HUES48 (cell line): Measurements from ENCODE around the gene CTNS.
"Not testable (repeated sequence)": the region's sequence is repeated elsewhere in the genome, so short reads cannot be mapped to it uniquely, and the experiment has no call there.

Source experiments
- H3K27ac ChIP-seq: one replicate; pipeline ENCODE4 v1.7.0; 2013; ENCODE audit warnings: low read depth, low read length, inconsistent platforms
- H3K27me3 ChIP-seq: 2 replicates; pipeline ENCODE4 v1.6.1; 2013; ENCODE audit warnings: mild to moderate bottlenecking, low read length; ENCODE audit not compliant: control insufficient read depth, insufficient read depth
- H3K36me3 ChIP-seq: 2 replicates; pipeline ENCODE4 v1.6.1; 2013; ENCODE audit warnings: low read length; ENCODE audit not compliant: control insufficient read depth, insufficient read depth
- H3K4me1 ChIP-seq: 2 replicates; pipeline ENCODE4 v1.6.1; 2013; ENCODE audit warnings: mild to moderate bottlenecking, low read length; ENCODE audit not compliant: control insufficient read depth, insufficient read depth
- H3K4me3 ChIP-seq: 2 replicates; pipeline ENCODE4 v1.5.1; 2013; ENCODE audit warnings: mild to moderate bottlenecking, low read depth, low read length
- H3K9ac ChIP-seq: 2 replicates; pipeline ENCODE4 v1.6.1; 2013; ENCODE audit warnings: mild to moderate bottlenecking, low read depth, low read length, moderate library complexity
- H3K9me3 ChIP-seq: 2 replicates; pipeline ENCODE4 v1.6.1; 2013; ENCODE audit warnings: low read length; ENCODE audit not compliant: control insufficient read depth, insufficient read depth

Gene CTNS

DNA sequence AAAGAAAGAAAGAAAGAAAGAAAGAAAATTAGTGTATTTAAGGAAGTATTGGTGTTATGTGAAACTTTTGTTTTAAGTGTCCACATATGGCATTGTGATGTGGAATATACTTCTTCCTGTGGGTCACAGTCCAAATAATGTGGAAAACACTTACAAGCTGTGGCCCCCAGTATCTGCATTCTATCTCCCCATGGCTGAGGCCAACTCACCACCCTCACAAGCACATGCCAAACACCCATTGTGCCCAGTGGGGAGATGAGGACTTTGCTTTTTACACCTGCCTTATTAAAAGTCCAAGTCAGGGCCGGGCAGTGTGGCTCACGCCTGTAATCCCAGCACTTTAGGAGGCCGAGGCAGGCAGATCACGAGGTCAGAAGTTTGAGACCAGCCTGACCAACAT is 63.4 kb downstream of the CTNS start:
- H3K9ac ChIP-seq, result no peak overlapping the region
- no peak overlapping the region for H3K4me3 ChIP-seq
- H3K4me1 ChIP-seq, result peaks cover 3% of the 10 kb centered on the region; the same call in 1 of the 2 replicates
- H3K27me3 ChIP-seq, result peaks cover 24% of the 10 kb centered on the region
- no peaks in the 10 kb centered on the region for H3K9me3 ChIP-seq
- no peak overlapping the region for H3K27ac ChIP-seq
- H3K36me3 ChIP-seq, result no peaks in the 10 kb centered on the region

- H3K9me3 ChIP-seq, H3K36me3 ChIP-seq, H3K4me1 ChIP-seq, H3K9ac ChIP-seq, H3K27me3 ChIP-seq, H3K4me3 ChIP-seq, H3K27ac ChIP-seq: not testable (repeated sequence)
Measured at GRCh38 chr17:3702041-3702539, 65.5 kb downstream of the CTNS start.

DNA sequence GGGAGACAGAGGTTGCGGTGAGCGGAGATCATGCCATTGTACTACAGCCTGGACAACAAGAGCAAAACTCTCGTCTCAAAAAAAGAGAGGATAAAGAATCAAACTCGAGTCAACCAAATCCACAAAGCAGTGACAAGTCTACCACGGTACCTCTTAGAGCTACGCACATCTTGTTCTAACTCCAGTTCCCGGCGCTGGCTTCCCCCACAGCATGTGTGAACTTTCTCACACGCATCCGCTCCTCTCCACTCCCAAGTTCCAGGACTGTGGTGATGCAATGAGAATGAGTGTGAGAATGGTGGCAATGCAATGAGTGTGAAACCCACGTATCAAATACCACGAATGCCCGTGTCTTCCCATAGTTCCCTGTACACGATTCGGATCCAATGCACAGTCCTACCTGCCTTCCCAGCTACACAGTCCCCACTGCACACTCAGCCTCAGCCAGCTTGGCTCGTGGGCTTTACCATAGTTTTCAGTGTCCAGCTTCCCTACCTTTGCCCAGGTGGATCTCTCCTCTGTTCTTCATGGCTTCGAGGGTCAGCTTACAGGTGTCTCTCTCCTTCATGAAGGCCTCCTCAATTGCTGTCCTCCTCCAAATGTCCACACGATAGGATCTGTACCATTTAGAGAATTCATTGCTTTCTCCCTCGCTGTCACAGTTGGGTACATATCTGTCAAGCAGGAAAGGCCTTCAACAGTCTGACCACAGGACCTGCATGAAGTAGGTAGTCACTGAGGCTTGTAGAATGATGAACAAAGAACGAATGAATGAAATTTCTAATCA is 68.6 kb downstream of the CTNS start:
- Histone ChIP-seq H3K27ac (no peak overlapping the region), H3K4me1 (no peaks in the 10 kb centered on the region), H3K9me3 (no peaks in the 10 kb centered on the region), H3K9ac (no peak overlapping the region), H3K4me3 (no peak overlapping the region), H3K36me3 (no peaks in the 10 kb centered on the region), H3K27me3 (no peaks in the 10 kb centered on the region)

DNA sequence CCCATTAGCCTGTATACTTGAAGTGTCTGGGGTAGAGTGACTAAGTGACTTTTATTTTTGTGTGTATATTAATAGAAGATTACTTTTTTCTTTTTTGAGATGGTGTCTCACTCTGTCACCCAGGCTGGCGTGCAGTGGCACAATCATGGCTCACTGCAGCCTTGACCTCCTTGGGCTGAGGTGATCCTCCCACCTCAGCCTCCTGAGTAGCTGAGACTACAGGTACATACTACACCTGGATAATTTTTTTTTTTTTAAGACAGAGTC is 69.1 kb downstream of the CTNS start:
- not testable (repeated sequence) for H3K27me3 ChIP-seq, H3K9me3 ChIP-seq, H3K4me1 ChIP-seq, H3K27ac ChIP-seq, H3K36me3 ChIP-seq, H3K4me3 ChIP-seq, H3K9ac ChIP-seq

GRCh38 chr17:3708366-3708765 is 71.8 kb downstream of the CTNS start:
- Histone ChIP-seq H3K27ac (no peak overlapping the region), H3K9ac (no peak overlapping the region), H3K4me1 (0 out of 2 replicates have a peak, but pooled peaks cover 4% of the 10 kb centered on the region), H3K27me3 (no peaks in the 10 kb centered on the region), H3K4me3 (no peak overlapping the region), H3K9me3 (no peaks in the 10 kb centered on the region), H3K36me3 (peaks cover 13% of the 10 kb centered on the region)

DNA sequence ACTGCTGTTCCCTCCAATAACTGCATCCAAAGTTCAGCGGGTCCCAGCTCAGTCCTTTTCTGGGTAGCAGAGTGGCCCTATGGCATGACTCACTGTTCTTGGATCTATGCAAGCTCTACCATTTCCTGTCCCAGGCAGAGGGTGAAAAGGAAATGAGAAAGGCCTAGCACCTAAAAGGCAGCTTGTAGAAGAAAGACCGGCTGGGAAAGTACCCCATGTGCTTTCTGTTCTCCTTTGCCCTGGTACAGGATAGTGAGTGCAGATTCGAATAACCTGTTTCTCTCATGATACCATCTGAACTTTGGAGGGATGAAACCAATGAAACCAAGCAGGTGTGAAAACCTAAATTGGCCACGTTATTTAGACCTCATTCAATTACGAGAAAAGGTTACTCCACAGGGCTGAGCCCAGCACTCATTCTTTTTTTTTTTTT is 74.4 kb downstream of the CTNS start:
- H3K27ac ChIP-seq, result peak overlapping the region; percentile 39
- 0 out of 2 replicates have a peak, but pooled peaks cover 4% of the 10 kb centered on the region for H3K4me1 ChIP-seq
- H3K9ac ChIP-seq, result no peak overlapping the region
- H3K4me3 ChIP-seq, result no peak overlapping the region
- no peaks in the 10 kb centered on the region for H3K27me3 ChIP-seq
- H3K36me3 ChIP-seq, result peaks cover 28% of the 10 kb centered on the region
- H3K9me3 ChIP-seq, result no peaks in the 10 kb centered on the region
